ENCODE data around the gene SLCO2A1.

- no peak for TF ChIP-seq POLR2A (IDR thresholded peaks at IDR 0.05)
- peak in 2 of 7 experiments; percentile 10 to 27 for TF ChIP-seq CTCF (IDR thresholded peaks at IDR 0.05)
These were observed 128.6 kb downstream of the SLCO2A1 start for GRCh38 chr3:133901083-133901482.

All from body of pancreas (tissue), 4 donors.